Measurements from ENCODE around the gene DNAH7. TPM values are rescaled to one million over a fixed set of nuclear protein-coding genes. Genes with fewer than 3 reads are reported as not detected.

The DNAH7 gene
- total and polyA plus RNA-seq, 2 donors (not counting 3 experiments of a cell fraction or from before 2014, with no cell fraction given) = 0.15 to 0.24 TPM

GRCh38 chr2:196074631-196075030, 6.0 kb upstream of the DNAH7 start:
- H3K79me2 ChIP-seq (ENCODE audit: control insufficient read depth, insufficient read depth, low read length) = no peaks in the 10 kb centered on the region
- H2AFZ ChIP-seq (ENCODE audit: low read depth, low read length) = no peak overlapping the region
- no peaks in the 10 kb centered on the region for H3K36me3 ChIP-seq (ENCODE audit: control insufficient read depth in 2 of 2, extremely low read depth in 1 of 2, insufficient read depth in 2 of 2, low read length in 2 of 2)
- FAIRE-seq = no peak
- H3K4me1 ChIP-seq (ENCODE audit: control insufficient read depth, extremely low read depth, insufficient read depth, low read length) = no peaks in the 10 kb centered on the region
- CTCF ChIA-PET = interaction anchor here (0.9 to 1.2 kb wide), 2 partner anchors 263 to 498 kb away, joined by 3 to 5 read pairs; no protein-coding TSS in a partner anchor
- BruUV-seq (replicated peaks) = no TSS peak
- intact Hi-C loops (cut with micrococcal nuclease) = no loop called here
- POLR2A ChIA-PET = no interaction called here
- H3K9me3 ChIP-seq (replicated peaks; ENCODE audit: control insufficient read depth, insufficient read depth, low read length) = no peaks in the 10 kb centered on the region
- H3K9me1 ChIP-seq (replicated peaks; ENCODE audit: control insufficient read depth, extremely low read depth, insufficient read depth, low read length) = no peaks in the 10 kb centered on the region
- H3K27ac ChIP-seq (ENCODE audit: insufficient read depth, low read depth, low read length) = no peak overlapping the region
- dilution Hi-C loops (cut with MboI; ENCODE audit: extremely low pct_ligation_motif_present, low sequenced_read_pairs) = no loop called here
- H4K20me1 ChIP-seq (replicated peaks; ENCODE audit: control insufficient read depth, extremely low read depth, insufficient read depth, low read length) = no peaks in the 10 kb centered on the region
- DNase-seq (ENCODE audit: low read depth, low spot score) = no peak
- TF ChIP-seq, protein P1, sequence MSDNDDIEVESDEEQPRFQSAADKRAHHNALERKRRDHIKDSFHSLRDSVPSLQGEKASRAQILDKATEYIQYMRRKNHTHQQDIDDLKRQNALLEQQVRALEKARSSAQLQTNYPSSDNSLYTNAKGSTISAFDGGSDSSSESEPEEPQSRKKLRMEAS (IDR thresholded peaks at IDR 0.05; ENCODE audit: insufficient read depth, insufficient read length) = no peak
- TF ChIP-seq EZH2 (IDR thresholded peaks at IDR 0.05; ENCODE audit: borderline replicate concordance, low read depth, low read length, severe bottlenecking) = no peak
- no peak for TF ChIP-seq MYC (IDR thresholded peaks at IDR 0.05; ENCODE audit: low read depth, low read length)
- TF ChIP-seq FOS (IDR thresholded peaks at IDR 0.05; ENCODE audit: borderline replicate concordance, insufficient read depth, low read length) = no peak
- no peak for TF ChIP-seq POLR2A (IDR thresholded peaks at IDR 0.05; ENCODE audit: low read depth, low read length)
- no peak for TF ChIP-seq JUN (IDR thresholded peaks at IDR 0.05; ENCODE audit: borderline replicate concordance, insufficient read depth, insufficient read length, low read depth)
- TF ChIP-seq GATA2 (IDR thresholded peaks at IDR 0.05; ENCODE audit: insufficient read depth, insufficient read length, low read depth, low read length) = no peak
- no peak for TF ChIP-seq CTCF (IDR thresholded peaks at IDR 0.05; ENCODE audit: extremely low read depth in 1 of 2, insufficient read depth in 1 of 2, low read depth in 1 of 2, low read length in 2 of 2)
- TF ChIP-seq POLR2AphosphoS5 (IDR thresholded peaks at IDR 0.05; ENCODE audit: insufficient read depth, low read depth, low read length) = no peak
- no peak overlapping the region for H3K4me3 ChIP-seq (replicated peaks in 1 of 3; ENCODE audit: insufficient read depth in 1 of 3, low read depth in 1 of 3, low read length in 3 of 3)
- H3K4me2 ChIP-seq (ENCODE audit: insufficient read depth, low read length) = no peak overlapping the region
- H3K27me3 ChIP-seq (ENCODE audit: control insufficient read depth in 2 of 2, insufficient read depth in 2 of 2, low read length in 2 of 2) = peaks cover 12 to 17% of the 10 kb centered on the region in 2 experiments
- no peak overlapping the region for H3K9ac ChIP-seq (replicated peaks; ENCODE audit: extremely low read depth, insufficient read depth, low read length)
